Measurements from ENCODE around the gene IFNAR1. TPM values are rescaled to one million over a fixed set of nuclear protein-coding genes. Genes with fewer than 3 reads are reported as not detected.

IFNAR1 gene
- total RNA-seq, 1 donor from 2014 or later, result 20.4 TPM

- TF ChIP-seq POLR2A (IDR thresholded peaks at IDR 0.05) (no peak), CTCF (IDR thresholded peaks at IDR 0.05) (no peak), POLR2AphosphoS5 (IDR thresholded peaks at IDR 0.05; ENCODE audit: insufficient read depth in 1 of 2, low read depth in 1 of 2) (no peak)
Observed at GRCh38 chr21:33291686-33292085, 33.1 kb upstream of the IFNAR1 start.

GRCh38 chr21:33292724-33293123 lies 32.0 kb upstream of the IFNAR1 start:
- TF ChIP-seq CTCF (IDR thresholded peaks at IDR 0.05) (no peak), POLR2AphosphoS5 (IDR thresholded peaks at IDR 0.05; ENCODE audit: insufficient read depth in 1 of 2, low read depth in 1 of 2) (no peak), POLR2A (IDR thresholded peaks at IDR 0.05) (no peak)
- Histone ChIP-seq H3K4me1 (no peaks in the 10 kb centered on the region), H3K27me3 (no peaks in the 10 kb centered on the region), H3K27ac (no peak overlapping the region), H3K4me3 (no peak overlapping the region), H3K9me3 (no peaks in the 10 kb centered on the region), H3K36me3 (peaks cover 0 to 23% of the 10 kb centered on the region in 2 donors)
- intact Hi-C loops (cut with DNase I), result no loop called here
- DNase-seq (ENCODE audit: extremely low spot score in 2 of 2), result no peak

More at GRCh38 chr21:33291686-33292085, 33.1 kb upstream of the IFNAR1 start:
- no peak overlapping the region for H3K4me3 ChIP-seq
- peaks cover 0 to 22% of the 10 kb centered on the region in 2 donors for H3K36me3 ChIP-seq
- intact Hi-C loops (cut with DNase I), result no loop called here
- DNase-seq (ENCODE audit: extremely low spot score in 2 of 2), result no peak
- H3K4me1 ChIP-seq, result peaks cover 8% of the 10 kb centered on the region
- H3K27ac ChIP-seq, result no peak overlapping the region
- no peaks in the 10 kb centered on the region for H3K9me3 ChIP-seq
- no peaks in the 10 kb centered on the region for H3K27me3 ChIP-seq

DNA sequence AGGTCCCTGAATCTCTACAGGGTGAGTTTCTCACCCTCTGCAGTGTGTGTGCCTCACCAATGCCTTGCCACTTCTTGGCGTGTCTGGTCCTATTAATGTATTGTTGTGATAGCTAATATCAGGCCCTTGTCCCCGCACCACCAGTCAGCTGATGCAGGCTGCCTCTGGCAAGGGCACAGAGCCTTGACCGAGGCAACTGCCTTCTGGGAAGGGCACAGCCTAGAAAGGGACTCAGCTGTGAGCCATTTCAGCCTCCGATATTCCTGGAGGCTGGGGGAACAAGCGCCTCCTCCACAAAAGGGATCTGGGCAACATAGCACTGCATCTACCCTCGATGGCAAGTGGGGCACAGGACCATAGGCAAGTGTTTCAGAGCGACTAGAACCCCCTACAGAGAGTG lies 31.6 kb upstream of the IFNAR1 start:
- H3K4me1 ChIP-seq, result no peaks in the 10 kb centered on the region
- no peaks in the 10 kb centered on the region for H3K9me3 ChIP-seq
- H3K36me3 ChIP-seq, result peaks cover 0 to 23% of the 10 kb centered on the region in 2 donors
- intact Hi-C loops (cut with DNase I), result no loop called here
- no peak for DNase-seq (ENCODE audit: extremely low spot score in 2 of 2)
- no peak overlapping the region for H3K4me3 ChIP-seq
- TF ChIP-seq POLR2AphosphoS5 (IDR thresholded peaks at IDR 0.05; ENCODE audit: insufficient read depth in 1 of 2, low read depth in 1 of 2) (no peak), POLR2A (IDR thresholded peaks at IDR 0.05) (no peak), CTCF (IDR thresholded peaks at IDR 0.05) (no peak)
- H3K27me3 ChIP-seq, result no peaks in the 10 kb centered on the region
- no peak overlapping the region for H3K27ac ChIP-seq

DNA sequence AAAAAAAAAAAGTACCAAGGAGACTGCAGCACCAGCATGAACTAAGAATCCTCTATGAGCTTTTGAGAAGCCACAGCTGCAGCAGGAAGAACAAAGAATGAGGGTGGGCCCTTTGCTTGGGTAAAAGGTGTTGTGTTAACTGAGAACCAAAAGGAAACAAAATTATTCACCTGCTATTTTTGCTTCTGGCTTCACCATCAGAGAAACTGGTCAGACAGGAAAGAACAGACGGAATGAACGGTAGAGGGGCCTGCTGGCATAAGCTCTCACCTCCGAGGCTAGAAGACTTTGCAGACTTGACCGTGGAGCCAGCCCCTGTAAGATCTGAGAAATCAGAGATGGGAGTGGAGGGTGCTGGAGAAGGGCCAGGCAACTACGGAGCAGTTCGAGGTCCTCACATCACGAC lies 31.0 kb upstream of the IFNAR1 start:
- intact Hi-C loops (cut with DNase I), result no loop called here
- Histone ChIP-seq H3K4me1 (peaks cover 2% of the 10 kb centered on the region), H3K27me3 (no peaks in the 10 kb centered on the region), H3K9me3 (no peaks in the 10 kb centered on the region), H3K27ac (no peak overlapping the region), H3K4me3 (no peak overlapping the region), H3K36me3 (peaks cover 0 to 23% of the 10 kb centered on the region in 2 donors)
- TF ChIP-seq POLR2A (IDR thresholded peaks at IDR 0.05) (no peak), CTCF (IDR thresholded peaks at IDR 0.05) (no peak)
- no peak for DNase-seq (ENCODE audit: extremely low spot score in 2 of 2)

DNA sequence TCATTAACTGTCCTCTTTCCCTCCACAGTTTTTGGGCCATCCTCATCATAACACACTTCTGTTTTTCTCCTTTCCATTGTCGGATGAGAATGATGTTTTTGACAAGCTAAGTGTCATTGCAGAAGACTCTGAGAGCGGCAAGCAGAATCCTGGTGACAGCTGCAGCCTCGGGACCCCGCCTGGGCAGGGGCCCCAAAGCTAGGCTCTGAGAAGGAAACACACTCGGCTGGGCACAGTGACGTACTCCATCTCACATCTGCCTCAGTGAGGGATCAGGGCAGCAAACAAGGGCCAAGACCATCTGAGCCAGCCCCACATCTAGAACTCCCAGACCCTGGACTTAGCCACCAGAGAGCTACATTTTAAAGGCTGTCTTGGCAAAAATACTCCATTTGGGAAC lies 28.6 kb upstream of the IFNAR1 start:
- intact Hi-C loops (cut with DNase I), result no loop called here
- Histone ChIP-seq H3K4me1 (peaks cover 16% of the 10 kb centered on the region), H3K27ac (no peak overlapping the region), H3K36me3 (peaks cover 0 to 13% of the 10 kb centered on the region in 2 donors), H3K4me3 (no peak overlapping the region), H3K27me3 (no peaks in the 10 kb centered on the region), H3K9me3 (no peaks in the 10 kb centered on the region)
- DNase-seq (ENCODE audit: extremely low spot score in 2 of 2), result no peak
- TF ChIP-seq POLR2A (IDR thresholded peaks at IDR 0.05) (no peak), POLR2AphosphoS5 (IDR thresholded peaks at IDR 0.05; ENCODE audit: insufficient read depth in 1 of 2, low read depth in 1 of 2) (no peak), CTCF (IDR thresholded peaks at IDR 0.05) (no peak)
